ENCODE results near the gene LMCD1. TPM values are rescaled to one million over a fixed set of nuclear protein-coding genes. Genes with fewer than 3 reads are reported as not detected.
"Not testable (repeated sequence)": the region's sequence is repeated elsewhere in the genome, so short reads cannot be mapped to it uniquely, and the experiment has no call there.

The LMCD1 gene
- total and polyA plus RNA-seq, 2 donors (not counting 1 experiment from before 2014, with no cell fraction given): 1.4 to 4.9 TPM

DNA sequence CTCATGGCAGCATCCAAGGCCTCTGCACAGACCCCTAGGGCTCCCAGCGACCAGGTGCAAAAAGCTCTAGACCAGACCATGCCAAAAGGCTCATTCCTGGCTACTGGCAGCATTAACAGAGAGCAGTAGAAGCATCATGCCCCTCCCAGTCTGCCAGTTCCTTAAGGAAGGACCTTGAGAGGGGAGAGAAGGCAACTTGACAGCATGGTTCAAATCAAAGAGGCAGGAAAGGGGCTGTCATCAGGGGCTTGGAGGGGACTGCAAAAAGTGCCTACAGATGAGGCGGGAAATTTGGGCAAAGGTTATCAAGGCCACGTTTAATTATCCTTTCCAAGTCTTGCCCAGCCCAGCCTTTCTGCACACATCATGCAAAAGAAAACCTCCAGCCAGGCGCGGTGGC is 78.3 kb downstream of the LMCD1 start:
- TF ChIP-seq, protein P1, sequence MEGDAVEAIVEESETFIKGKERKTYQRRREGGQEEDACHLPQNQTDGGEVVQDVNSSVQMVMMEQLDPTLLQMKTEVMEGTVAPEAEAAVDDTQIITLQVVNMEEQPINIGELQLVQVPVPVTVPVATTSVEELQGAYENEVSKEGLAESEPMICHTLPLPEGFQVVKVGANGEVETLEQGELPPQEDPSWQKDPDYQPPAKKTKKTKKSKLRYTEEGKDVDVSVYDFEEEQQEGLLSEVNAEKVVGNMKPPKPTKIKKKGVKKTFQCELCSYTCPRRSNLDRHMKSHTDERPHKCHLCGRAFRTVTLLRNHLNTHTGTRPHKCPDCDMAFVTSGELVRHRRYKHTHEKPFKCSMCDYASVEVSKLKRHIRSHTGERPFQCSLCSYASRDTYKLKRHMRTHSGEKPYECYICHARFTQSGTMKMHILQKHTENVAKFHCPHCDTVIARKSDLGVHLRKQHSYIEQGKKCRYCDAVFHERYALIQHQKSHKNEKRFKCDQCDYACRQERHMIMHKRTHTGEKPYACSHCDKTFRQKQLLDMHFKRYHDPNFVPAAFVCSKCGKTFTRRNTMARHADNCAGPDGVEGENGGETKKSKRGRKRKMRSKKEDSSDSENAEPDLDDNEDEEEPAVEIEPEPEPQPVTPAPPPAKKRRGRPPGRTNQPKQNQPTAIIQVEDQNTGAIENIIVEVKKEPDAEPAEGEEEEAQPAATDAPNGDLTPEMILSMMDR (IDR thresholded peaks at IDR 0.05): no peak
- no peak for TF ChIP-seq EZH2 (IDR thresholded peaks at IDR 0.05; ENCODE audit: borderline replicate concordance, insufficient read depth, low read depth, low read length, poor library complexity, severe bottlenecking)
- no peaks in the 10 kb centered on the region for H3K36me3 ChIP-seq (replicated peaks in 1 of 2; ENCODE audit: control extremely low read depth in 1 of 2, control insufficient read depth in 1 of 2, extremely low read depth in 1 of 2, insufficient read depth in 2 of 2, low read length in 1 of 2)
- no peak overlapping the region for H3K4me2 ChIP-seq (replicated peaks; ENCODE audit: low read depth, low read length, poor library complexity, severe bottlenecking)
- CTCF ChIA-PET: no interaction called here
- H3K4me1 Mint-ChIP-seq: peaks cover 3% of the 10 kb centered on the region
- WGBS (ENCODE audit: insufficient coverage): 92% methylated on average over 4 of the region's 5 CpGs
- H3K4me3 Mint-ChIP-seq: no peak overlapping the region
- no peaks in the 10 kb centered on the region for H3K4me1 ChIP-seq (ENCODE audit: control insufficient read depth in 2 of 2, insufficient read depth in 2 of 2, low read length in 2 of 2)
- ATAC-seq (ENCODE audit: low read depth) (no peak), DNase-seq (no peak)
- no peak overlapping the region for H2AFZ ChIP-seq (ENCODE audit: insufficient read depth, low read depth, low read length, poor library complexity, severe bottlenecking)
- H3K27me3 ChIP-seq (replicated peaks in 1 of 4; ENCODE audit: control extremely low read depth in 1 of 4, control insufficient read depth in 3 of 4, insufficient read depth in 4 of 4, low read length in 3 of 4): no peaks in the 10 kb centered on the region
- H4K20me1 ChIP-seq (ENCODE audit: control insufficient read depth, insufficient read depth, low read length, poor library complexity, severe bottlenecking): no peaks in the 10 kb centered on the region
- intact Hi-C loops (cut with micrococcal nuclease): no loop called here
- H3K4me3 ChIP-seq (ENCODE audit: control extremely low read depth in 1 of 5, extremely low read depth in 1 of 5, insufficient read depth in 1 of 5, low read depth in 2 of 5, low read length in 4 of 5): no peak overlapping the region
- no peak overlapping the region for H3K27ac ChIP-seq (ENCODE audit: low read length in 2 of 2)
- H3K27me3 Mint-ChIP-seq: no peaks in the 10 kb centered on the region
- no peak overlapping the region for H3K27ac Mint-ChIP-seq
- POLR2A ChIA-PET: no interaction called here
- no peaks in the 10 kb centered on the region for H3K9me3 Mint-ChIP-seq (ENCODE audit: insufficient read depth)
- no peaks in the 10 kb centered on the region for H3K79me2 ChIP-seq (ENCODE audit: control insufficient read depth, insufficient read depth, low read length)
- H3K9ac ChIP-seq (ENCODE audit: low read length): no peak overlapping the region
- H3K9me3 ChIP-seq (ENCODE audit: control extremely low read depth in 1 of 3, control insufficient read depth in 2 of 3, insufficient read depth in 1 of 3, low read length in 2 of 3): peaks cover 0 to 5% (median 0%) of the 10 kb centered on the region in 3 donors

DNA sequence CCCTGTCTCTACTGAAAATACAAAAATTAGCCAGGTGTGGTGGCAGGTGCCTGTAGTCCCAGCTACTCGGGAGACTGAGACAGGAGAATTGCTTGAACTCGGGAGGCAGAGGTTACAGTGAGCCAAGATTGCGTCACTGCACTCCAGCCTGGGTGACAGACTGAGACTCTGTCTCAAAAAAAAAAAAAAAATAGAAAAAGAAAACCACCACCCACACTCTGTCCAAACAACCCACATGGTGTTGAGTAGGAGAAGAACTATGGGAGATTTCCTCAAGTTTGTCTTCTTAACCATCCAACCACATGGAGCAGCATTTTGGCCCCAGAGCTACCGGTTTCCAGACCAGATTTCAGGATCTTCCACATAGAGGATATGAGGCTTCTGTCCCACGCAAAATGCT is 78.8 kb downstream of the LMCD1 start:
- H3K4me3 Mint-ChIP-seq; H3K27me3 Mint-ChIP-seq; H3K36me3 ChIP-seq (replicated peaks in 1 of 2; ENCODE audit: control extremely low read depth in 1 of 2, control insufficient read depth in 1 of 2, extremely low read depth in 1 of 2, insufficient read depth in 2 of 2, low read length in 1 of 2); H2AFZ ChIP-seq (ENCODE audit: insufficient read depth, low read depth, low read length, poor library complexity, severe bottlenecking); H3K4me3 ChIP-seq (ENCODE audit: control extremely low read depth in 1 of 5, extremely low read depth in 1 of 5, insufficient read depth in 1 of 5, low read depth in 2 of 5, low read length in 4 of 5); H3K27me3 ChIP-seq (replicated peaks in 1 of 4; ENCODE audit: control extremely low read depth in 1 of 4, control insufficient read depth in 3 of 4, insufficient read depth in 4 of 4, low read length in 3 of 4); POLR2A ChIA-PET; intact Hi-C loops (cut with micrococcal nuclease); H3K9me3 ChIP-seq (ENCODE audit: control extremely low read depth in 1 of 3, control insufficient read depth in 2 of 3, insufficient read depth in 1 of 3, low read length in 2 of 3); H3K27ac Mint-ChIP-seq; CTCF ChIA-PET; H3K4me2 ChIP-seq (replicated peaks; ENCODE audit: low read depth, low read length, poor library complexity, severe bottlenecking); H3K9me3 Mint-ChIP-seq (ENCODE audit: insufficient read depth); H3K4me1 Mint-ChIP-seq; H4K20me1 ChIP-seq (ENCODE audit: control insufficient read depth, insufficient read depth, low read length, poor library complexity, severe bottlenecking); H3K9ac ChIP-seq (ENCODE audit: low read length); H3K79me2 ChIP-seq (ENCODE audit: control insufficient read depth, insufficient read depth, low read length); ATAC-seq (ENCODE audit: low read depth); H3K27ac ChIP-seq (ENCODE audit: low read length in 2 of 2); H3K4me1 ChIP-seq (ENCODE audit: control insufficient read depth in 2 of 2, insufficient read depth in 2 of 2, low read length in 2 of 2); DNase-seq: not testable (repeated sequence)
- WGBS (ENCODE audit: insufficient coverage): 91% methylated on average over 3 of the region's 5 CpGs
